Measurements from ENCODE around the gene PARP9. TPM values are rescaled to one million over a fixed set of nuclear protein-coding genes. Genes with fewer than 3 reads are reported as not detected.
"Not testable (repeated sequence)": the region's sequence is repeated elsewhere in the genome, so short reads cannot be mapped to it uniquely, and the experiment has no call there.

The PARP9 gene
- polyA plus RNA-seq, 1 donor: 18.4 TPM

DNA sequence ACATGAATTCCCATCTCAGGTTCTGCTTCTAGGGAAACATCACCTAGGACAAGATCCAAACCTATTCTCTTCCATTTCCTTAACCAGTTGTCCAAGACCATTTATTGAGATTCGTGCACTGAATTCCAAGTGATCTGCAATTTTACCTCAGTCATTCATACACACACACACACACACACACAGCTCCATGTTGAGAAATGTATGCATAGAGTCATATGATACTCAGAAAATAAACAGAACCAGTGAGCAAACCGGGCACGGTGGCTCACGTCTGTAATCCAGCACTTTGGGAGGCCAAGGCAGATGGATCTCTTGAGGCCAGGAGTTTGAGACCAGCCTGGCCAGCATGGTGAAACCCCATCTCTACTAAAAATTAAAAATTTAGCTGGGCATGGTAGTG is 43.2 kb downstream of the PARP9 start:
- DNase-seq (ENCODE audit: low read depth): no peak

DNA sequence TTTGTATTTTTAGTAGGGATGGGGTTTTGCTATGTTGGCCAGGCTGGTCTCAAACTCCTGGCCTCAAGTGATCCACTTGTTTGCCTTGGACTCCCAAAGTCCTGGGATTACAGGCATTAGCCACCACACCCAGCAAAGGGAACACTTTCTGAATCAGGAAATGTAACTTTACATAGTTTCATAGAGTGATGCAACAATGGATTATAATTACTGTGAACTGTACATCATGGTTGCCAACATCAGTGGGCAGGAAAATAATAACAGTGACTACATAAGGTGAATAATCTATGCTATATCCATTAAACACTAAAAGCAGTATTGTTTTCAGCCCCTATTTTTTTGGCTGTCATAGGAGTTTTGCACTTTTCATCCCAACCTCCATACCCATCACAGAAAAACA is 44.4 kb downstream of the PARP9 start:
- DNase-seq (ENCODE audit: low read depth): no peak

DNA sequence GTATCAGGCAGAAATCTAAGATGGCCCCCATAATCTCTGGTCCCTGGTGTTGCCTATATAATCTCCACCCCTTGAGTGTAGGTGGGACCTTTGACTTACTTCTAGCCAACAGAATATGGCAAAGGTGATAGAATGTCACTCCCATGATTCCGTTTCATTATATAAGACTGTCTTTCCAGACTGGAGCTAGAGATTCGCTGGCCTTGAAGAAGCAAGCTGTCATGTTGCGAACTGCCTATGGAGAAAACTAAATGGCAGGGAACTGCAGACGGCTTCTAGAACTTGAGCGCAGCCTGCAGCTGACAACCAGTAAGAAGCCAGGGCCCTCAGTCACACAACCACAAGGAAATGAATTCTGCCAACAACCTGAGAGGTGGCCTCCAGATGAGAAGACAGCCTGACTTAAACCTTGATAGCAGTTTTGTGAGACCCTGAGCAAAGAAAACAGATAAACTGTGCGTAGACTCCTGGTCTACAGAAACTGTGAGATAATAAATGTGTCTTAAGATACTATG is 47.2 kb downstream of the PARP9 start:
- DNase-seq (ENCODE audit: low read depth): no peak

DNA sequence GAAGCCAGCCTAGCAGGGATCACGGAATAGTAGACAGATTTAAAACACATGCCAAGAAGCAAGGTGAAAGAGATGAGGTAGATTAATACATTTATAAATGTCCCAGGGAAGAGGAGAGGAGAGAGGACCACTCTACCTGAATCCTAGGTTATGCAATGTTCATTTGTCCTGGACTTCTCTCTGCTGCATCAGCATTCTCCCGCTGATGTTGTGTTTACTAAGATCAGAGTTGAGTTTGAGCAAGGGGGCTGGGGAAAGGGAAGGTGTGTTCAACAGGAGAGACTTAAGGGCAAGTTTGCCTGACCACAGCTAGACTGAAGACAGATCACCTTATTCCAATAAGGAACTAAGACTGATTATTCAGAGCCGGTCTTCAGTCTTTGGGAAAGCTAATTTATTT is 48.2 kb downstream of the PARP9 start:
- DNase-seq (ENCODE audit: low read depth): no peak

DNA sequence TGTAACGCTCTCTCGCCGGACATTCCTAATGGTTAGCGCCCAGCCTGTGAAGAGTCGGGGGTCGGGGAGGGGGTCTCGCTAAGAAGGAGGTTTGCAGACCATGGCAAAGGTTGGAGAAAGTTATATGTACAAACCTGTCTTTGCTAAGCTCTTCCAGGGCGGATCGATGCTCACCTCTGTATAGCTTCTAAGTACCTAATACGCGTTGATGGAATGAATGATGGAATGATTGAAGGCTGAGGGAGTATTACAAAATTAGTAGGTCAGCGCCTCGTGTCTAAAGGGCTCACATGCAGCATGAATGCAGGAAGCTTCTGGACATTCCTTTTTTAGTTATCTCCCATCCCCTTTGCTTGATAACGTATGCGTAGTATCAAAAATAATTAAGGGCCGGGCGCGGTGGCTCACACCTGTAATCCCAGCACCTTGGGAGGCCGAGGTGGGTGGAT is 49.1 kb downstream of the PARP9 start:
- DNase-seq (ENCODE audit: low read depth): no peak

DNA sequence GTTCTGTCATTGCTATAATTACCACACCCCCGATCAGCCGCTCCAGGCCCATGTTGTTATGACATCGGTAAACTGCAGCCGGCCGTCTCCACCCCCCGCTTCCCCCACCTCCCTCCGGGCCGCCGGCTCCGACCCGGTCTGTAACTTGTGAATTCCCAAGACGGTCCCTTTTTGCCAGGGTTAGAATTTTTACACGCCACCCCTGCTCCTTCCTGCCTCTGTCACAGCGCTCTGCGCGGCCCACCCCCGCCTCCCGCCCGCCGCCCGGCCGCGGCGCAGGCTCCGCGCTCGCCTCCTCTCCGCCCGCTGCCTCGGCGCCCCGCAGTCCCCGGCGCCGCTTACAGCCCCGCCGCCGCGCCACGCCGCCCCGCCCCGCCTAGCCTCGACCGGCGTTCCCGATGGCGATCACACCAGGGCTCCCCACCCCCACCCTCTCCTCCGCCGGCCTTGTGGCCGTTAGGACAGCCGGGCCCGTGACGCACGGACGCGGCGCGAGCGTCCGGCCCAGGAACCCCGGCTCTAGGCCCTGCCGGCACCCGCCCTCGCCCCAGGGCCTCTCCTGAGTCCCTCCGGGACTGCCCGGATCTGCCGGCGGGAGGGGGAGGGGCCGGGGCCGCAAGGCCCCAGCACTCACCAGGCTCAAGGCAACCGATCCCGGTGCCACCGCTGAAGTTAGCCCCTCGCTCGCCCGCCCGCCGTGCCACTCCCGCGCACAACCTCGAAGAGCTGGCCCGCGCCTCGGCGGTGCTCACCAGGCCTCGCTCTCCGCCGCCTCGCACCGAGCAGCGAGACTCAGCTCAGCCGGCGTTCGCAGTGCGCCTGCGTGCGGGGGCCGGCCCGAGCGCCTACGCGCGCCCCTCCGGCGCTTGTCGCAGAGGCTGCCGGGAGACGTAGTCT is 49.7 kb downstream of the PARP9 start, which contains the start of gene KPNA1:
Gene KPNA1, minus strand, starts transcription at position 817 of the 897 bp plus-strand sequence. CDS start 18,374 bp downstream, outside the sequence.
- DNase-seq (ENCODE audit: low read depth): peak; percentile 72

DNA sequence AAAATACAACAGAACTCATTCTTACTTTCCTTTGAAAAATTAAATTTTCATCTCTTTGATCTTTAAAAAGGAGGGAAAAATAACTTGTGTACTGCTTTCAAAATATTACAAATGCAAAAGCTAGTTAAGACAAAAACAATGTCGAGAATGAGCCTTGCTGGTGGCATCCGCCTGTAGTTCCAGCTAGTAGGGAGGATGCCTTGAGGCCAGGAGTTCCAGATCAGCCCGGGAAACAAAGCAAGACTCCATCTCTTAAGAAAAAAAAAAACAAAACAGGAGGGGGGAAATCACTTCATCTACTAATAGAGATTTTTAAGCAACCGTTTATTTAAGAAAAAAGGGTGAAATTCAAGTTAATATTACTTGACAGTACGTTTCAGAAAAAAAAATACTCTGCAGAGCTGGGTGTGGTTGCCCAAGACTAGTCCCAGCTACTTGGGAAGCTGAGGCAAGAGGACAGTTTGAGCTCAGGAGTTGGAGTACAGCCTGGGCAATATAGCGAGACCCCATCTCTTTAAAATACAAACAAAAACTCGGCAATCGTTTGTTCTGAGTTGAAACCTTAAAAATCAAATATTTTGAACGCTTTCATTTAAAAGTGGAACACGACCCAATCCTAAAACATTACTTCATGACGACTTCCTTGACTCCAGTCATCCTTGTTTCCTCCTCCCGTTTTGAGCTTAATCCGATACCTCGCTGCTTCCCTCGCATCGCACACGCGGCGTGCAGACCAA is 50.5 kb downstream of the PARP9 start:
- DNase-seq (ENCODE audit: low read depth): no peak

DNA sequence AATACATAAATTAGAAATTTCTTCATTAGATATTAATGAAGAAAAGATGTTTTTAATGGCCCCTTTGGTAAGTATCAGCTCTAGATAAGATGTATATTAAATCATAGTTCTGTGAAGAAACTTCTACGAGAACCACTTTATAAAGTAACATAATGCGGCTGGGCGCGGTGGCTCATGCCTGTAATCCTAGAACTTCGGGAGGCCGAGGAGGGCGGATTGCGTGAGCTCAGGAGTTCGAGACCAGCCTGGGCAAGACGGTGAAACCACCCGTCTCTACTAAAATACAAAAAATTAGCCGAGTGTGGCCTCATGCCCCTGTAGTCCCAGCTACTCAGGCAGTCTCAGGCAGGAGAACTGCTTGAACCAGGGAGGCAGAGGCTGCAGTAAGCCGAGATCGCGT is 51.8 kb downstream of the PARP9 start:
- DNase-seq (ENCODE audit: low read depth): no peak

DNA sequence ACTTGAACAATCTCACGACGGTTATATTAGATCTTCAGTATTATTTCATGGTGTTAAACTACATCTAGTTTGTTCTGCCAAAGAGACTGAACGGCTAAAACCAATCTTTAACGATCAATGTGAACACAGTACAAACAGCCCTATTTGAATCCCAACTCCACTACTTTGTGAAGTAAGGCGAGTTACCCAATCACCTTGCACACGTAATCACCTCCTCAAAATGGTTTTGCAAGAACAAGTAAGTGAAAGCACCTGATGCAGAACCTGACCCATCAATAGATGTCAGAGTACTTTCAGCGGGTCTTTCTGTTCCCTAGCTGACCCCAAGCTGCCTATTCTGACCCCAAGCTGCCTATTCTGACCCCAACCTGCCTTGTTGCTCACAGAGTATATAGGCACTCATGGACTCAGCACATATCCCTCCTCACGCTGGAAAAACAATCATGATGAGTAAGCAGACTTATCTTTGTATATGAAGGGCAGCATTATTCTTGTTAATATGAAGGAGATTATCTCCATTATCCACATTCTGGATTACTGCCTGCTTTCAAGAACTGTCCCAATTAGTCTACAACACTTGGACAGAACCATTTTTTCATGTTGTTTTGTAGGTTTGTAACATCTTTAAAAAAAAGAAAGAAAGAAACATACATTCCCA is 53.1 kb downstream of the PARP9 start:
- DNase-seq (ENCODE audit: low read depth): no peak

DNA sequence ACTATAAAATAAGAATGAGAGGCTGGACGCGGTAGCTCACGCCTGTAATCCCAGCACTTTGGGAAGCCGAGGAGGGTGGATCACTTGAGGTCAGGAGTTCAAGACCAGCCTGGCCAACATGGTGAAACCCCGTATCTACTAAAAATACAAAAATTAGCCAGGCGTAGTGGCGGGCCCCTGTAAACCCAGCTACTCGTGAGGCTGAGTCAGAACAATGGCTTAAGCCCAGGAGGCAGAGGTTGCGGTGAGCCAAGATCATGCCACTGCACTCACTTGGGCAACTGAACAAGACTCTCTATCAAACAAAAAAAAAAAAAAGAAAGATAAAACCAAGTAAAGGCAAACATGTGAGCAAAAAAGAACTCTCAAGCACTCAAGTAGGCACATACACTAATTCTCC is 55.2 kb downstream of the PARP9 start:
- DNase-seq (ENCODE audit: low read depth): not testable (repeated sequence)

DNA sequence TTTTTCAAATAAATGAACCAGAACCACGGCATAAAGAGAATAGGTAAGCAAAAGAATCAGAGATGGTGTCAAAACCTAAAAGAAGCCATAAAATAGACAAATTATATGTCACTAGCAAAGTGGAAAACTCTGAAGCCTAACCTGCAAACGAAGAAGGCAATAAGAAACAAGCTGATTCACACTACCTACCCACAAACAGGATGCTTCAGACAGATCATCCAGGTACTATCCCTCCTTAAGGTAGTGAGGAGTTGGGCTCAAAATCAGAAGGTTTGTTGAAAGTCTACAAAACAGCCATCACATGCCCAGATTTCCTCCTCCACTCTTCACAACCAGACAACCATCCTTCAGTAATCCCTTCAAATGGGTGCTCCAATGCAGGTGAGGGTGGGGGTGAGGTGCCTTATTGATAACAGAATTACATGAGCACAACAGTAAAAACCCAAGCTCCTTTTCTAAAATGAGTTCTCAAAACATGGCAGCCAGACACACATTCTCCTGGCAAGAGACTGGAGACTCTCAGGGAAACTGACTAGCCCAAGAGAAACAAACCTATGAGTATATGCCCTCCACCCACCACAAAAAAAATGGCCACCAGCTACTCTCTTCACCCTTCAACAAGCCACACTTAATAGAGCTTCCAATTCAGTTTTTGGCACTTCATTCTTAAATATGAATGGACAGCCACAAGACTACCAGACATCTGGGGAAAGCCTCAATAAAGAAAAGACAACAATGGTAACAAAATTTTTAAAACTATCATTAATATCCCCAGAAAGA is 55.8 kb downstream of the PARP9 start:
- no peak for DNase-seq (ENCODE audit: low read depth)

DNA sequence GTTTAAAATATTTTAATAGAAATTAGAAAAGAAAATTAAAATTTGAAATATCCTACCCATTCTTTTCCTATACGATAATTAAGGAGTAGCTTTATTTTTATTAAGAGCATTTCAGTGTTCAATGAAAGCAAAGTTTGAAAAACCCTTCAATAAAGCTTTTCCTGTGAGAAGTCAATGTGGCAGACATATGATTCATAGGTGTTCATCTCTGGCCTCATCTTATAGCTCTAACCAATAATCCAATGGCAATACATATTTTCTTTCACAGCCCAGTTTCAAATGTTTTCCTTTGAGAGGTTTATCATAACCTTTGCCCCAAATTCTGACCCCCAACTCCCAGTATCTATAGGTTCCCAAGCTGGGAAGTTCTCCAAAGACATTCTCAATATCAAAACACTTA is 57.6 kb downstream of the PARP9 start:
- DNase-seq (ENCODE audit: low read depth): no peak

DNA sequence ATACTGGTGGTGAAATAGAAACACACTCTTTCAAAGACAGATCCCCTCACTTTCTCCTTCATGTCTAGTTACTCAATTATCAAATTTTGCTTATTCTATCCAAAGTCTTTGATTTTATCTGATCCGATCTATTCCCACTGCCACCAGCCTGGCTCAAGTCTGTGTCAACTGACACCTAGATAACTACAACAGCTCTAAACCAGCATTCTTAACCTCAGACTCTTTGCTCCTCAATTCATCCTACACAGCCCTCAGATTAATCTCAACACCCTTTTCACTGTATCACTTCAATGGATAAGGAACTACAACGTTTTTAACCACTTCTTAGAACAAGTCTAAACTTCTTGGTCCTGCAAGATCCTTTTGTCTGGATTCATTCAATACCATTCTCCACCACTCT is 58.4 kb downstream of the PARP9 start:
- DNase-seq (ENCODE audit: low read depth): no peak

DNA sequence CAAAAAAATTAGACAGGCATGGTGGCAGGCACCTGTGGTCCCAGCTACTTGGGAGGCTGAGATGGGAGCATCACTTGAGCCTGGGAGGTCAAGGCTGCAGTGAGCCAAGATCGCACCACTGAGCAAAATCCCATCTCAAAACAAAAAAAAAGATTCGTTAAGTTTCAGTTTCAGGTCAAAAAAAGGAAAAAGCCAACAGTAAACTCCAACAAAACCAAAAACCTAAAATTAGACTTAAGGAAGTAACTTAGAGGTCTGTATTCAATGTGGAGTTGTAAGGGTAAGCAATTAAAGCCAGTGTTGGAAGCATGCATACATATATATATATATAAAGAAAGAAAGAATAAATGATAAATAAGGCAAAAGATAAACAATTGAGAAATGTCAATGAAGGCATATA is 61.2 kb downstream of the PARP9 start:
- no peak for DNase-seq (ENCODE audit: low read depth)

DNA sequence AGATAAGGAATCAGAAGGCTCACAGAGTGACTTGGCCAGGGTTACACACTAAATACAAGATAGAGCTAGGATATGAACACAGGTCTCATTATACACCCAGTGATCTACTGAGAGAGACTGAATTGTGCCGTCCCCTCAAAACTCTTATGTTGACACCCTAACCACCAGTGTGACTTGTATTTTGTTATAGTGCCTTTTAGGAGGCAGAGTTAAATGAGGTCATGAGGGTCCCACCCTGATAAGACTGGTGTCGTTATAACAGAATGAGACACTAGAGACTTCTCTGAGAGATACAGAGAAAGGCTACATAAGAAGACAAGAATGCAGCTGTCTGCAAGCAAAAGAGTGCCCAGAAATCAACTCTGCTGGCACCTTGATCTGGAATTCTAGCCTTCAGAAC is 62.0 kb downstream of the PARP9 start:
- no peak for DNase-seq (ENCODE audit: low read depth)

DNA sequence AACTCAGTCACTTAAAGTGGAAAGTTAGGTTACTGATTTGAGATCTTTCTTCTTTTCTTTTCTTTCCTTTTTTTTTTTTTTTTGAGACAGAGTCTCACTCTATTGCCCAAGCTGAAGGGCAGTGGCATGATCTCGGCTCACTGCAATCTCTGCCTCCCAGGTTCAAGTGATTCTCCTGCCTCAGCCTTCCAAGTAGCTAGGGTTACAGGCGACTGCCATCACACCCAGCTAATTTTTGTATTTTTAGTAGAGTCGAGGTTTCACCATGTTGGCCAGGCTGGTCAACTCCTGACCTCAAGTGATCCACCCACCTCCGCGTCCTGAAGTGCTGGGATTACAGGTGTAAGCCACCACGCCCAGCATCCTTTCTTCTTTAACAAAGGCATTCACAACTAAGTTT is 63.1 kb downstream of the PARP9 start:
- not testable (repeated sequence) for DNase-seq (ENCODE audit: low read depth)

DNA sequence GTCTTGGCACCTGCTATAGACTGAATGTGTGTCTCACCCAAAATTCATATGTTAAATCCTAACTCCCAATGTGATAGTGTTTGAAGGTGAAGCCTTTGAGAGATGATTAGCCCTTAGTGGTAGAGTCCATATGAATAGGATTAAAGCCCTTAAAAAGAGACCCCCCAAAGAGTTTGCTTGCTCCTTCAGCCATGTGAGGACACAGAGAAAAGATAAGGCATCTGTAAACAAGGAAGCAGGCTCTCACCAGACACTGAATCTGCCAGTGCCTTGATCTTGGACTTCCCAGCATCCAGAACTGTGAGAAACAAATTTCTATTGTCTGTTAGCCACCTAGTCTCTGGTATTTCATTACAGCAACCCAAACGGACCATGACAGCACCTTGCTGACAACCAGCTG is 65.9 kb downstream of the PARP9 start:
- no peak for DNase-seq (ENCODE audit: low read depth)

DNA sequence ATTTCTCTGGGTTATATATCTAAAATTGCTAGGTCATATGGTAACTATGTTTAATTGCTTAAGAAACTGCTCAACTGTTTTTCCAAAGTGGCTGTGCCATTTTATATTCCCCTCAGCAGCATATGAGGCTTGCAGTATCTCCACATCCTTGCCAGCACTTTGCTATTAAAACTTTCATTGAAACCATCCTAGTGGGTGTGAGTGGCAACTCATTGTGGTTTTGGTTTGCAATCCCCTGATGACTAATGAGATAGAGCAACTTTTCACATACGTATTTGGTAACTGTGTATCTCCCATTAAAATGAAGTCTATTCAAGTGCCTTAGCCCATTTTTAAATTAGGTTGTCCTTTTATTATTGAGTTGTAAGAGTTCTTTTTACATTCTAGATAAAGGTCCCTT is 66.7 kb downstream of the PARP9 start:
- no peak for DNase-seq (ENCODE audit: low read depth)

DNA sequence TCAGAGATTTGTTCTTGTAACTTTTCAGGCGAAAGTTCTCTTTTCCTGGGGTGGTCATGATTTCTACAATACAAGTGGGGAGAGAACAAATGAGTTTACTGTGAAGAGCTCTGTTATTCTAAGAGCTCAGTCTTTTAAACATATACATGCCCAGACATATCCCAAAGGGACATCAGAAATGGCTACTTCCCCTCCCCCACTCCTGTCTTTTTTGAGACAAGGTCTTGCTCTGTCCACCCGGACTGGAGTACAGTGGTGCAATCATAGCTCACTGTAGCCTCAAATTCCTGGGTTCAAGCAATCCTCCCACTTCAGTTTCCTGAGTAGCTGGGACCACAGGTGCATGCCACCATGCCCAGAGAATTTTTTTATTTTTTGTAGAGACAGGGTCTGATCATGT is 67.6 kb downstream of the PARP9 start:
- DNase-seq (ENCODE audit: low read depth): no peak

DNA sequence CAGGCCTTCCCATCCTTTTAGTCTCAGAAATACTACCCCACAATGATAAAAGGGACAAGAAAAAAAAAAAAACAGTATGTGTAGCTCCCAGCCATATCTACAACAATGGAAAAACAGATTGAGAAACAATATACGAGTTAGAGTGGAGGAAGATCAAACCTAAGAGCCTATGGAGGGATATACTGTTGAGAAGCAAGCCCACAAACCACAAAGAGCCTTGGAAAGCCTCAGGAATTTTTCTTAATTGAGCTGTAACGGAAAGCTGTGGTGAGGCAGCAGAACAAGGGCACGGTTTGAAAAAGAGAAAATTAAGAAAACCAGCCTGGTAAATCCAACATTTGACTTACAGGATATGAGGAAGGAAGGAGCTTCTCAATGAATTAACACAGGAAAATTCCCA is 70.8 kb downstream of the PARP9 start:
- no peak for DNase-seq (ENCODE audit: low read depth)

DNA sequence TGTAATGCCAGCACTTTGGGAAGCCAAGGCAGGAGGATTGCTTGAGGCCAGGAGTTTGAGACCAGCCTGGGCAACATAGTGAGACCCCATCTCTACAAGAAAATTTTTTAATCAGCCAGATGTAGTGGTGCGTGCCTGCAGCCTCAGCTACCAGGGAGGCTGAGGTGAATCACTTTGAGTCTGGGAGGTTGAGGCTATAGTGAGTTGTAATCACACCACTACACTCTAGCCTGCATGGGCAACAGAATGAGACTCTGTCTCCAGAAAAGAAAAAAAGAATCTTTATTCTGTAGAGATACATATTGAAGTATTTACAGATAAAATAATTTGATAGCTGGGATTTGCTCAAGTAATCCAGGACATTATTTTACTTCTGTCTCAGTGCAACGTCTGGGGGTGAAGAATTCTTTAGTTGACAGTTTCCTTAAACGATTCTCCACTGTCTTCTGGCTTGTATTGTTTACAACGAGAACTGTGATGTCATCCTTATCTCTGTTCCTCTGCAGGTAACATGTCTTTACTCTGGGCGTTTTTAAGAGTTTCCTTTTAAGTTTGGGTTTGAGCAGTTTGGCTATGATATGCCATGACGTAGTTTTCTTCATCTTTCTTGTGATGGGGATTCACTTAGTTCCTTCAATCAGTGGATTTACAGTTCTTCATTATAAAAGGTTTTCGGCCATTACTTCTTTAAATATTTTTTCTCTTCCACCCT is 75.7 kb downstream of the PARP9 start:
- no peak for DNase-seq (ENCODE audit: low read depth)

All from forelimb muscle (tissue), 1 donor.